ENCODE results near the gene LHB.

The LHB gene

GRCh38 chr19:48975947-48976847 is 40.7 kb downstream of the LHB start:
- H3K4me3 ChIP-seq (replicated peaks; ENCODE audit: low read depth, low read length), result no peak overlapping the region
- no peak for DNase-seq (ENCODE audit: extremely low read depth, low read depth)
- TF ChIP-seq CTCF (IDR thresholded peaks at IDR 0.05; ENCODE audit: low read depth, low read length, missing control alignments), result no peak

GRCh38 chr19:48970923-48971395 is 45.9 kb downstream of the LHB start:
- no peak overlapping the region for H3K4me3 ChIP-seq (replicated peaks; ENCODE audit: low read depth, low read length)
- TF ChIP-seq CTCF (IDR thresholded peaks at IDR 0.05; ENCODE audit: low read depth, low read length, missing control alignments), result peak; percentile 93
- no peak for DNase-seq (ENCODE audit: extremely low read depth, low read depth)

GRCh38 chr19:48970139-48970766 is 46.6 kb downstream of the LHB start:
- TF ChIP-seq CTCF (IDR thresholded peaks at IDR 0.05; ENCODE audit: low read depth, low read length, missing control alignments), result no peak
- no peak for DNase-seq (ENCODE audit: extremely low read depth, low read depth)
- H3K4me3 ChIP-seq (replicated peaks; ENCODE audit: low read depth, low read length), result no peak overlapping the region

- TF ChIP-seq CTCF (IDR thresholded peaks at IDR 0.05; ENCODE audit: low read depth, low read length, missing control alignments), result no peak
- no peak overlapping the region for H3K4me3 ChIP-seq (replicated peaks; ENCODE audit: low read depth, low read length)
- DNase-seq (ENCODE audit: extremely low read depth, low read depth), result no peak
Observed at GRCh38 chr19:48969276-48970138, 47.4 kb downstream of the LHB start.

- TF ChIP-seq CTCF (IDR thresholded peaks at IDR 0.05; ENCODE audit: low read depth, low read length, missing control alignments), result no peak
- H3K4me3 ChIP-seq (replicated peaks; ENCODE audit: low read depth, low read length), result no peak overlapping the region
- DNase-seq (ENCODE audit: extremely low read depth, low read depth), result no peak
Observed at GRCh38 chr19:48968813-48969218, 48.1 kb downstream of the LHB start.

GRCh38 chr19:48968179-48968661 is 48.7 kb downstream of the LHB start:
- DNase-seq (ENCODE audit: extremely low read depth, low read depth), result no peak
- TF ChIP-seq CTCF (IDR thresholded peaks at IDR 0.05; ENCODE audit: low read depth, low read length, missing control alignments), result no peak
- H3K4me3 ChIP-seq (replicated peaks; ENCODE audit: low read depth, low read length), result no peak overlapping the region
